ENCODE results near the gene ARHGAP45. TPM values are rescaled to one million over a fixed set of nuclear protein-coding genes. Genes with fewer than 3 reads are reported as not detected.

Gene ARHGAP45
- total and polyA plus RNA-seq, 2 of the 8 experiments (the other 6 are each of a cell fraction or from before 2014, with no cell fraction given), result 31.4 to 41.8 TPM

DNA sequence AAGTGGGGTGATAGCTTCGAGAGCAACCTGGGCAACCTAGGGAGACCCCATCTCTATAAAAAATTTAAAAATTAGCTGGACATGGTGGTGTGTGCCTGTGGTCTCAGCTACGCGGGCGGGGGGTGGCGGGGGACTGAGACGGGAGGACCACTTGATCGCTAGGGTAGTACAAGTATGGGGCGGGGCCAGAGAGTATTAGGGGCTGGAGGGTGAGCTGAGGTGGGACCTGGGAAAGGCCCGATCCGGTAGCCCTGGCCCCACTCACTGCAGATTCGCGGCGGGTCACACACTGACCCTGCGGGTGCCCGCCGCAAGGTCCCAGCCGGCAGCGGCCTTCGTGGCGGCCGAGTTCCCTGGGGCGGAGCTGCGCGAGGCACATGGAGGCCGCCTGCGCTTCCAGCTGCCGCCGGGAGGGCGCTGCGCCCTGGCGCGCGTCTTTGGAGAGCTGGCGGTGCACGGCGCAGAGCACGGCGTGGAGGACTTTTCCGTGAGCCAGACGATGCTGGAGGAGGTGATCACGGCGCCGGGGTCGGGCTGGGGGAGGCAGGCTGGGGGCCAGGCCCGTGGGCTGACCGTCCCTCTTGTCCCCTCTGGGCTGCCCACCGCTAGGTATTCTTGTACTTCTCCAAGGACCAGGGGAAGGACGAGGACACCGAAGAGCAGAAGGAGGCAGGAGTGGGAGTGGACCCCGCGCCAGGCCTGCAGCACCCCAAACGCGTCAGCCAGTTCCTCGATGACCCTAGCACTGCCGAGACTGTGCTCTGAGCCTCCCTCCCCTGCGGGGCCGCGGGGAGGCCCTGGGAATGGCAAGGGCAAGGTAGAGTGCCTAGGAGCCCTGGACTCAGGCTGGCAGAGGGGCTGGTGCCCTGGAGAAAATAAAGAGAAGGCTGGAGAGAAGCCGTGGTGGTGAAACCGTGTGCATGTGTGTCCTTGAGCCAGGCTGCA, 2.0 kb upstream of the ARHGAP45 start:
- Histone ChIP-seq H3K56ac (replicated peaks; ENCODE audit: insufficient read length, low read depth, low read length) (no peak overlapping the region), H3K4me3 (ENCODE audit: extremely low read depth in 1 of 4, insufficient read depth in 2 of 4, low read depth in 3 of 4, low read length in 4 of 4) (peak overlapping the region in 2 of 4 experiments; percentile 9 to 54; a peak in 3 of 8 replicates), H3K27me3 (replicated peaks in 1 of 4; ENCODE audit: control insufficient read depth in 3 of 4, extremely low read depth in 1 of 4, insufficient read depth in 3 of 4, low read length in 3 of 4) (peaks cover 0 to 26% (median 18%) of the 10 kb centered on the region in 4 experiments; a peak in 5 of 7 replicates), H4K8ac (ENCODE audit: extremely low read depth, insufficient read depth, low read length) (peak overlapping the region; percentile 92), H3K18ac (ENCODE audit: extremely low read depth, low read length) (peak overlapping the region; percentile 90), H4K20me1 (replicated peaks in 1 of 2; ENCODE audit: control insufficient read depth in 1 of 2, insufficient read depth in 2 of 2, low read length in 2 of 2) (peaks cover 0 to 9% of the 10 kb centered on the region in 2 experiments), H2BK120ac (replicated peaks; ENCODE audit: low read depth, low read length) (no peak overlapping the region), H2AFZ (ENCODE audit: low read length) (no peak overlapping the region), H2BK12ac (ENCODE audit: low read depth, low read length) (peak overlapping the region; percentile 80; the same call in 1 of the 2 replicates), H3K79me1 (ENCODE audit: low read depth, low read length) (no peaks in the 10 kb centered on the region), H4K5ac (ENCODE audit: insufficient read length, low read depth, low read length) (no peak overlapping the region), H2BK15ac (ENCODE audit: low read length) (peak overlapping the region; percentile 46; the same call in 1 of the 2 replicates), H3K36me3 (ENCODE audit: control insufficient read depth in 2 of 4, insufficient read depth in 4 of 4, low read length in 3 of 4) (no peaks in the 10 kb centered on the region), H4K91ac (replicated peaks; ENCODE audit: insufficient read length, low read length) (peak overlapping the region; percentile 5), H3K14ac (ENCODE audit: insufficient read length) (no peak overlapping the region), H3K23me2 (ENCODE audit: low read depth, low read length) (peaks cover 11% of the 10 kb centered on the region; the same call in 1 of the 2 replicates), H3K27ac (ENCODE audit: low read depth, low read length) (no peak overlapping the region), H3K79me2 (ENCODE audit: control insufficient read depth in 1 of 2, insufficient read depth in 2 of 2, low read length in 2 of 2) (no peaks in the 10 kb centered on the region), H3K9ac (replicated peaks in 1 of 4; ENCODE audit: extremely low read depth in 1 of 4, low read depth in 3 of 4, low read length in 3 of 4) (no peak overlapping the region), H2BK5ac (ENCODE audit: low read depth, low read length) (peak overlapping the region; percentile 60; the same call in 1 of the 2 replicates), H3K4me1 (replicated peaks in 1 of 4; ENCODE audit: control insufficient read depth in 3 of 4, insufficient read depth in 4 of 4, low read length in 3 of 4) (peaks cover 0 to 27% (median 19%) of the 10 kb centered on the region in 4 experiments; a peak in 6 of 7 replicates), H2AK5ac (ENCODE audit: low read depth, low read length) (peak overlapping the region; percentile 29; the same call in 1 of the 2 replicates), H2BK20ac (ENCODE audit: low read length) (peak overlapping the region; percentile 55; the same call in 1 of the 2 replicates), H3K4ac (replicated peaks; ENCODE audit: insufficient read length, low read depth, low read length) (no peak overlapping the region), H3K9me3 (ENCODE audit: insufficient read depth in 2 of 2, low read depth in 1 of 2, low read length in 1 of 2) (peaks cover 0 to 21% of the 10 kb centered on the region in 2 experiments; a peak in 2 of 4 replicates), H3K23ac (ENCODE audit: insufficient read length) (no peak overlapping the region), H3K4me2 (ENCODE audit: insufficient read depth in 1 of 2, low read depth in 2 of 2, low read length in 2 of 2) (peak overlapping the region; percentile 35 to 68)
- DNase-seq (ENCODE audit: low read depth in 1 of 2, low spot score in 2 of 2), result peak in 1 of 2 experiments; percentile 88
- WGBS, 2 experiments (ENCODE audit: extremely low coverage in 1 of 2, insufficient coverage in 1 of 2, insufficient read length in 1 of 2, insufficient replicate concordance in 2 of 2, low coverage in 1 of 2, low lambda C conversion rate in 2 of 2, missing lambda C conversion rate in 1 of 2), result 27% methylated on average over 60 of the region's 60 CpGs; no CpG with 5 or more reads in 1 of the 2 experiments
- POLR2A ChIA-PET (ENCODE audit: partially characterized antibody), result interaction anchor here (0.5 to 6.9 kb wide), 16 partner anchors 9 to 291 kb away, joined by 3 to 97 read pairs (median 4); partner anchors contain the start of genes CIRBP, CNN2, GPX4 and RNU6-2
- FAIRE-seq, result no peak
- CTCF ChIA-PET (ENCODE audit: partially characterized antibody), result interaction anchor here (0.7 to 5.2 kb wide), 20 partner anchors 8 to 388 kb away, joined by 3 to 54 read pairs (median 3); partner anchors contain the start of gene ABCA7
- TF ChIP-seq TCF12 (IDR thresholded peaks at IDR 0.05; ENCODE audit: low read depth, low read length) (no peak), TEAD4 (IDR thresholded peaks at IDR 0.05; ENCODE audit: low read depth, low read length) (peak; percentile 32; the same call in 1 of the 2 replicates), NRF1 (IDR thresholded peaks at IDR 0.05; ENCODE audit: low read depth, low read length) (peak; percentile 12; the same call in 1 of the 2 replicates), ASH2L (IDR thresholded peaks at IDR 0.05; ENCODE audit: low read length) (peak; percentile 47), RAD21 (IDR thresholded peaks at IDR 0.05 in 1 of 2, conservative IDR thresholded peaks at IDR 0.05 in 1 of 2; ENCODE audit: low read depth in 2 of 2, low read length in 2 of 2) (peak; percentile 38 to 60; a peak in 3 of 4 replicates), CREB1 (IDR thresholded peaks at IDR 0.05) (peak; percentile 54; the same call in 1 of the 2 replicates)
- TF ChIP-seq, protein P1, sequence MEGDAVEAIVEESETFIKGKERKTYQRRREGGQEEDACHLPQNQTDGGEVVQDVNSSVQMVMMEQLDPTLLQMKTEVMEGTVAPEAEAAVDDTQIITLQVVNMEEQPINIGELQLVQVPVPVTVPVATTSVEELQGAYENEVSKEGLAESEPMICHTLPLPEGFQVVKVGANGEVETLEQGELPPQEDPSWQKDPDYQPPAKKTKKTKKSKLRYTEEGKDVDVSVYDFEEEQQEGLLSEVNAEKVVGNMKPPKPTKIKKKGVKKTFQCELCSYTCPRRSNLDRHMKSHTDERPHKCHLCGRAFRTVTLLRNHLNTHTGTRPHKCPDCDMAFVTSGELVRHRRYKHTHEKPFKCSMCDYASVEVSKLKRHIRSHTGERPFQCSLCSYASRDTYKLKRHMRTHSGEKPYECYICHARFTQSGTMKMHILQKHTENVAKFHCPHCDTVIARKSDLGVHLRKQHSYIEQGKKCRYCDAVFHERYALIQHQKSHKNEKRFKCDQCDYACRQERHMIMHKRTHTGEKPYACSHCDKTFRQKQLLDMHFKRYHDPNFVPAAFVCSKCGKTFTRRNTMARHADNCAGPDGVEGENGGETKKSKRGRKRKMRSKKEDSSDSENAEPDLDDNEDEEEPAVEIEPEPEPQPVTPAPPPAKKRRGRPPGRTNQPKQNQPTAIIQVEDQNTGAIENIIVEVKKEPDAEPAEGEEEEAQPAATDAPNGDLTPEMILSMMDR (IDR thresholded peaks at IDR 0.05; ENCODE audit: control extremely low read depth in 1 of 3, insufficient read depth in 1 of 3, low read depth in 1 of 3, low read length in 3 of 3), result peak; percentile 65 to 86 (median 84)
